Measurements from ENCODE around the gene FSTL1. TPM values are rescaled to one million over a fixed set of nuclear protein-coding genes. Genes with fewer than 3 reads are reported as not detected.

FSTL1 gene
- total and polyA plus RNA-seq, 2 donors (not counting 1 experiment from before 2014, with no cell fraction given): 0.15 TPM; not detected in 1

DNA sequence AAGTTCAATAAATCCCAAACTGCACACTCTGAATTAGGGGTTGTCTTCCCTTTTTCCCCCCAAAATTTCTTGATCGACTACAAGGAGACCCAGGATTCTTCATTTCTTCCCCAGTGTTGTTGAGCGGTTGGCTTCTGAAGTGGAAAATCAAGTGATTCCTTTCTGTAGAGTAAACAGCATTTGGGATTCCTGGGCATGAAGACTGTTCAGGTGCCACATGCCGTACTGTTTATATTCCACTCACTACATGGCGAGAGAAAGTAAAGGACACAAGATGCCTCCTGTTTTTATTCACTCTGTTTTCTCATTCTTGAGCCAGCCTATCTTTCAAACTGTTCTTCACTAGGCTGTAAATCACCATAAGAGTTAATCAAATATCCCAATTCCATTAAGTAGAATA lies 12.6 kb downstream of the FSTL1 start:
- H3K36me3 ChIP-seq (replicated peaks in 1 of 2; ENCODE audit: control extremely low read depth in 1 of 2, control insufficient read depth in 1 of 2, extremely low read depth in 1 of 2, insufficient read depth in 2 of 2, low read length in 1 of 2): no peaks in the 10 kb centered on the region
- no peak overlapping the region for H3K4me3 ChIP-seq (ENCODE audit: control extremely low read depth in 1 of 5, extremely low read depth in 1 of 5, insufficient read depth in 1 of 5, low read depth in 2 of 5, low read length in 4 of 5)
- H3K9me3 ChIP-seq (ENCODE audit: control extremely low read depth in 1 of 3, control insufficient read depth in 2 of 3, insufficient read depth in 1 of 3, low read length in 2 of 3): no peaks in the 10 kb centered on the region
- CTCF ChIA-PET: no interaction called here
- H3K27me3 ChIP-seq (replicated peaks in 1 of 4; ENCODE audit: control extremely low read depth in 1 of 4, control insufficient read depth in 3 of 4, insufficient read depth in 4 of 4, low read length in 3 of 4): peaks cover 0 to 3% (median 0%) of the 10 kb centered on the region in 4 experiments
- no peak overlapping the region for H3K27ac ChIP-seq (ENCODE audit: low read length in 2 of 2)
- H3K4me1 ChIP-seq (ENCODE audit: control insufficient read depth in 2 of 2, insufficient read depth in 2 of 2, low read length in 2 of 2): no peaks in the 10 kb centered on the region
- H3K9ac ChIP-seq (ENCODE audit: low read length): no peak overlapping the region
- H3K27me3 Mint-ChIP-seq: peaks cover 30% of the 10 kb centered on the region
- no peak for TF ChIP-seq EZH2 (IDR thresholded peaks at IDR 0.05; ENCODE audit: borderline replicate concordance, insufficient read depth, low read depth, low read length, poor library complexity, severe bottlenecking)
- TF ChIP-seq, protein P1, sequence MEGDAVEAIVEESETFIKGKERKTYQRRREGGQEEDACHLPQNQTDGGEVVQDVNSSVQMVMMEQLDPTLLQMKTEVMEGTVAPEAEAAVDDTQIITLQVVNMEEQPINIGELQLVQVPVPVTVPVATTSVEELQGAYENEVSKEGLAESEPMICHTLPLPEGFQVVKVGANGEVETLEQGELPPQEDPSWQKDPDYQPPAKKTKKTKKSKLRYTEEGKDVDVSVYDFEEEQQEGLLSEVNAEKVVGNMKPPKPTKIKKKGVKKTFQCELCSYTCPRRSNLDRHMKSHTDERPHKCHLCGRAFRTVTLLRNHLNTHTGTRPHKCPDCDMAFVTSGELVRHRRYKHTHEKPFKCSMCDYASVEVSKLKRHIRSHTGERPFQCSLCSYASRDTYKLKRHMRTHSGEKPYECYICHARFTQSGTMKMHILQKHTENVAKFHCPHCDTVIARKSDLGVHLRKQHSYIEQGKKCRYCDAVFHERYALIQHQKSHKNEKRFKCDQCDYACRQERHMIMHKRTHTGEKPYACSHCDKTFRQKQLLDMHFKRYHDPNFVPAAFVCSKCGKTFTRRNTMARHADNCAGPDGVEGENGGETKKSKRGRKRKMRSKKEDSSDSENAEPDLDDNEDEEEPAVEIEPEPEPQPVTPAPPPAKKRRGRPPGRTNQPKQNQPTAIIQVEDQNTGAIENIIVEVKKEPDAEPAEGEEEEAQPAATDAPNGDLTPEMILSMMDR (IDR thresholded peaks at IDR 0.05): no peak
- H3K4me1 Mint-ChIP-seq: no peaks in the 10 kb centered on the region
- no peak overlapping the region for H3K4me3 Mint-ChIP-seq
- WGBS (ENCODE audit: insufficient coverage): 100% methylated on average over 1 of the region's 4 CpGs
- no peaks in the 10 kb centered on the region for H3K9me3 Mint-ChIP-seq (ENCODE audit: insufficient read depth)
- H2AFZ ChIP-seq (ENCODE audit: insufficient read depth, low read depth, low read length, poor library complexity, severe bottlenecking): no peak overlapping the region
- POLR2A ChIA-PET: no interaction called here
- no peak overlapping the region for H3K4me2 ChIP-seq (replicated peaks; ENCODE audit: low read depth, low read length, poor library complexity, severe bottlenecking)
- H3K79me2 ChIP-seq (ENCODE audit: control insufficient read depth, insufficient read depth, low read length): no peaks in the 10 kb centered on the region
- H4K20me1 ChIP-seq (ENCODE audit: control insufficient read depth, insufficient read depth, low read length, poor library complexity, severe bottlenecking): no peaks in the 10 kb centered on the region
- no peak overlapping the region for H3K27ac Mint-ChIP-seq
- ATAC-seq (ENCODE audit: low read depth) (no peak), DNase-seq (no peak)
- intact Hi-C loops (cut with micrococcal nuclease): no loop called here

DNA sequence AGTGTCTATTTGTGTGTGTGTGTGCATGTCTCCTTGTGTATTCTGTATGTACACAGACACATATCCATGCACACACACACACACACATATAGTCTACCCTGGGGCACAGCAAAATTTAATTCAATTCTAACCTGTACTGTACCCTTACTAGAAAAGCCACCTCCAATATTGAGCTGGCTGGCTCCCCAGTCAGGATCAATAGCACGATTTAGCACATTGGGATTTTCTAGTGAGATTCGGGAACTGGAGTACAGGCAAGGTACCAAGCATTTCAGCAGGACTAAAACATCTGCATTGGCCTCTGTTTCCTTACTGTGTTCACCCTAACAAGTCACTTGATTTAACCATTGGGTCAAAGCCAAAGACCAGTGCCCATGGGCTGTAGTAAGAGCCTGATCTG lies 13.2 kb downstream of the FSTL1 start:
- Mint-ChIP-seq H3K4me1 (no peaks in the 10 kb centered on the region), H3K4me3 (no peak overlapping the region), H3K9me3 (ENCODE audit: insufficient read depth) (no peaks in the 10 kb centered on the region), H3K27me3 (peaks cover 30% of the 10 kb centered on the region), H3K27ac (no peak overlapping the region)
- no peak for TF ChIP-seq EZH2 (IDR thresholded peaks at IDR 0.05; ENCODE audit: borderline replicate concordance, insufficient read depth, low read depth, low read length, poor library complexity, severe bottlenecking)
- TF ChIP-seq, protein P1 (IDR thresholded peaks at IDR 0.05): no peak
- DNase-seq: no peak
- Histone ChIP-seq H3K27ac (ENCODE audit: low read length in 2 of 2) (no peak overlapping the region), H3K4me3 (ENCODE audit: control extremely low read depth in 1 of 5, extremely low read depth in 1 of 5, insufficient read depth in 1 of 5, low read depth in 2 of 5, low read length in 4 of 5) (no peak overlapping the region), H3K9me3 (ENCODE audit: control extremely low read depth in 1 of 3, control insufficient read depth in 2 of 3, insufficient read depth in 1 of 3, low read length in 2 of 3) (no peaks in the 10 kb centered on the region), H4K20me1 (ENCODE audit: control insufficient read depth, insufficient read depth, low read length, poor library complexity, severe bottlenecking) (no peaks in the 10 kb centered on the region), H2AFZ (ENCODE audit: insufficient read depth, low read depth, low read length, poor library complexity, severe bottlenecking) (no peak overlapping the region), H3K4me2 (replicated peaks; ENCODE audit: low read depth, low read length, poor library complexity, severe bottlenecking) (no peak overlapping the region), H3K36me3 (replicated peaks in 1 of 2; ENCODE audit: control extremely low read depth in 1 of 2, control insufficient read depth in 1 of 2, extremely low read depth in 1 of 2, insufficient read depth in 2 of 2, low read length in 1 of 2) (no peaks in the 10 kb centered on the region), H3K79me2 (ENCODE audit: control insufficient read depth, insufficient read depth, low read length) (no peaks in the 10 kb centered on the region), H3K9ac (ENCODE audit: low read length) (no peak overlapping the region), H3K27me3 (replicated peaks in 1 of 4; ENCODE audit: control extremely low read depth in 1 of 4, control insufficient read depth in 3 of 4, insufficient read depth in 4 of 4, low read length in 3 of 4) (peaks cover 0 to 3% (median 0%) of the 10 kb centered on the region in 4 experiments), H3K4me1 (ENCODE audit: control insufficient read depth in 2 of 2, insufficient read depth in 2 of 2, low read length in 2 of 2) (no peaks in the 10 kb centered on the region)
- ChIA-PET CTCF (no interaction called here), POLR2A (no interaction called here)
- no peak for ATAC-seq (ENCODE audit: low read depth)
- WGBS (ENCODE audit: insufficient coverage): 92% methylated on average over 2 of the region's 2 CpGs
- intact Hi-C loops (cut with micrococcal nuclease): no loop called here

All from B cell (primary cell).